Measurements from ENCODE around the gene CC2D2A.

Gene CC2D2A

GRCh38 chr4:15521442-15522039, 51.9 kb downstream of the CC2D2A start:
- DNase-seq = no peak

- no peak for DNase-seq
Observed at GRCh38 chr4:15525080-15525479, 55.4 kb downstream of the CC2D2A start.

DNA sequence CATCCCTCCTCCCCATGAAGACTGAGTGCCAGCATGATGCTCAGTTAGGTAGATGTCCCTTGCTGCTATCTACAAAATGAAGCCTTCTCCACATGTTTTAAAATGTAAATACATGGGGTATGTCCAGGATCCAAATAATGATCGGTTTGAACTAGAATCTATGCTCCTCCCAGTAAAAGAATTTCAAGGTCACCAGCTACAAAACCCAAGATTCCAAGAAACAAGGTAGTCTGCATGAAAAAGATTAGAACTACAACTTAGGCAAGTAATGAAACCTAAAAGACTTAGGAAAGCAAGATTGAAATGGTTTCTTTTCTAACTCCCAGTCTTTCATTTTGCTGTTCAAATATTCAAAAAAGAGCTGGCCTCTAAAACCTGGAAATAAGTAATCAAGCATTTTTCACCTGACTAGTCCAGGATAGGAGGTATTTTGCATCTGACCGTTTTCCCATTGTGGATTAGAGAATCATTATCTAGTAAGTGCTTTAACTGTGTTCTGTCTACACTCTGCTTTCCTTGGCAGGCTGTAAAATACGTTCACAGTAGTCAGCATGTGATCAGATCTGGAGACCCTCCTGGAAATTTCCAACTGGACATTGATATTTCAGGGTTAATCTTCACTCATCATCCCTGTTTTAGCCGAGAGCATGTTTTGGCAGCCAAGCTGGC, 57.4 kb downstream of the CC2D2A start:
- DNase-seq = no peak

GRCh38 chr4:15531792-15532191, 62.1 kb downstream of the CC2D2A start:
- no peak for DNase-seq

GRCh38 chr4:15533817-15534216, 64.1 kb downstream of the CC2D2A start:
- no peak for DNase-seq

DNA sequence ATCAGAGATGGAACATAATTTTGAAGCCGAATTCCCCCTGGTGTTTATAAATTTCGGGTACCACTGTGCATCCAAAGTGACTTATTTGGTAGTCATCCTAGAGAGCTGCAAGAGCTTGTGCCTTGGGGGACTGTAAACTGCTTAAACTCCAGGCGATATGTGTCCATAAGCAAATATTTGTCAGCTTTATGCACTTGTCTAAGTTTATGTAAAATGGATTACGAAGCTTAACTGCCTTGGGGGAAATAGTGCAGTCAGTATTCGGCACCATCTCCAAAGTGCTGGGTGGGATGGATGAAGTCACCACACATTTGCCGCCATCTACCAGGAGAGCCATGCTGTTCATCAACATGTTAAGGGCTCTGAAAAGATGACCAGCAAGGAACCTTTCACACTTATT, 65.9 kb downstream of the CC2D2A start:
- DNase-seq = no peak

DNA sequence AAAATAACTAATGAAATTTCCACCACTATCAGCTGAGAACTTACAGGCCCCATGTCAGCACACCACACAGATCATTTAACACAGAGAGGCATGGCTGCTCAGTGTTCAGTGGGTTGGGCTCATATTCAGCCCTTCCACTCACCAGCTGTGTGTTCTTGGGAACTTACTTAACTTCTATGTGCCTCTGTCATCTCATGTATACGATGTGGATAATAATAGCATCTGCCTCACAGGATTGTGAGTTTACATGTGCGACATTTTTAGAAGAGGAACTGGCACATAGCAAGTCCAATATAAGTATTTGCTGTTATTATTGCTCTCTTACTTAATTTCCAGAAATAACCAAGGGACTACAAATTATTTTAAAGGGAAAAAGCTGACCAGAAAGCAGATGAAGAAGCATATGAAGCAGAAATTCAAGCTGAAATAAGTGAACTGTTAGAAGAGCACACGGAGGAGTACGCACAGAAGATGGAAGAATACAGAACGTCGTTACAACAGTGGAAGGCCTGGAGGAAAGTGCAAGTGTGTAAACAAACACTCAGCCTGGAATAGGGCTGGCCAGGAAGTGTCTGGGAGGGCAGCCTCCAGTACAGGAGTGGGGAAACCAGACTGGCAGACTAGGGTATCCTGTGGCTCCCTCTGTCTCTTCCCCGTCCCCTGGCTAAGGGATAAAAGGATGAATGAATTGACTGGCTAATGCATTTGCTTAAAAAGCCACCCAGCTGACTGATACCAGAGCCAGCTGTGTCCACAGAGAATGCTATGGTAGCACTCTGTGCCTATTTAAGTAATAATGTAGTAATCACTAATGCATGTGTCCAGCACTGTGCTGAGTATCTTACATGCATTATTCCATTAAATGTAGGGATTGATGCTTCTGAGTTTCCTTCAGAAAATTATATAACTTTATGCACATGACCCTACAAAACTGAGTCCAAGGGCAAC, 67.1 kb downstream of the CC2D2A start:
- no peak for DNase-seq

DNA sequence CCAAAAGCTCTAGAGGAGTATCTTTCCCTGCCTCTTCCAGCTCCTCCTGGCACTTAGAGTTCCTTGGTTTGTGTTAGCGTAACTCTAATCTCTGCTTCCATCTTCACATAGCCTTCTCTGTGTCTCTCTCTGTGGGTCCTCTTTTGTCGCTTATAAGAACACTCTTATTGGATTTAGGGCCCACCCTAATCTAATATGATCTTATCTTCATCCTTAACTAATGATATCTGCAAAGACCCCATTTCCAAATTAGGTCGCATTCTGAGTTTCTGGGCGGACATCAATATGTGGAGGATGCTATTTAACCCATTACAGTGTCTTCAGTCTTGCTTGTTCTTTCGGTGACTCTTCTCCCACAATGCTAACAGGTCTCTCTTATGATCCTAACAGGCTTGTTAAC, 72.3 kb downstream of the CC2D2A start:
- no peak for DNase-seq

DNA sequence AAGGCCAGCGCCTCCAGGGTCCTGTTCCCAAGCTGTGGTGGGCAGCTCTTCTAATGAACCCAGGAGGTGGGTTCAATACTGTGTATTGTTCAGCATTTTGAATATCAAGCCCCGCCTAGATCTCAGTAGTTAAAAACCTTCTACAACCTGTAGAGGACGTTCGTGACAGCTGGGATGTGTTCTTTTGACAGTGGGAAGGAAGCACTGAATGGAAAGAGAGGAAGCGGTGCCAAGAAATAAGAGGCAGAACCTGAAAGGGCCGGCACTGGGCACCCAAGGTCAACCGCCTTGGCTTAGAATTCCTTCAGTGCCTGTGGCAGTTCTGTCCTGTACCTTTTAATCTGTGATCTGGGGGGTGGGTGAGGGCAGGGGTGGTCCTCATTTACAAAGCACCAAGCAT, 73.1 kb downstream of the CC2D2A start:
- no peak for DNase-seq

DNA sequence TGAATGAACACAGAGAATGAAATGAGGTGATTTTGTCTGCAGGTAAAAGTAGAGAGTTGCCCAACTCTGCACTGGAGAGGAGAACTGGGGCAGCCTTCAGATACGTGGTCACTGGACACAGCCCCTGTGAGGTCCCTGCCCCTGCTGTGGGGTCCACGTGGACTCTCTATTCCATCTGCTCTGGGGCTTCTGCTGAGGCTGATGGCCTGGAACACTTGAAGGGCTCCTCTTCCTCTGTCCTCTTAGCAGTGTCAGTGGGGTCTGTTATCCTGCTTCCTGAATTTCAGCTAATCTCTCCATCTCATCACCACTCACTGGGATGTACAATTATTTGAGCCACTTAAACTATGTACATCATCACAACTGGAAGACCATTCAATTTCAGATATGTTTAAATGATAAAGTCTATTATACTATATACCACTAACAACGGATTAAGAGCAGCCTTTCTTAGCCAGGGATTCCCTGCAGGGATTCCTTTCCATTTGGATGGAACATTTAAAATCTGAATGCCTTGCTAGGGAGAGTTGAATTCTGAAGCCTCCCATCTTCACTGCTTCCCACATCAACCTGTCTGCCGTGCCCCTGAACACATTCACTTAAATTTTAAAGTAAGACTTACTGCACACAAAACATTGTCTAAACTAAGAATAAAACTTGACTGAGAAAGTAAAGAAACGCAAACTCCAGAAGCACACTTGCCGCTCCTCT, 74.0 kb downstream of the CC2D2A start:
- no peak for DNase-seq

GRCh38 chr4:15544248-15544729, 74.6 kb downstream of the CC2D2A start:
- no peak for DNase-seq

DNA sequence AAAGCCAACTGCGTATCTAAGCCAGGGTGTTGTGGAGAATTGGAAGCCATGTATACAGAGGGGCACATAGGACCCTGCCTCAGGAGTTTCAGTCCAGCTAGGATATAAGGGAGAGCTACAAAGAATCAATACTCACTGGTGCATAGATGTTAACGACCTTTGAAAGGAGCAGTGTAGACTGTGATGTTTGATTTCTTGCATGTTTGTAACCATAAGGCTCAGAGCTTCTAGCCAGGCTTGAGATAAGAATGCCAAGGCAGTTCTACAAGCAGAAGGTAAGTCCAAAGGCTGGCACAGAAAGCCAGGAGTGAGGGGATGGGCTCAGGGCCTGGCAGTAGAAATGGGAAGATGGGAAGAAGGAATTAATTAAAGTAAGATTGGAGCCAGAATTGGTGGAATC, 75.7 kb downstream of the CC2D2A start:
- DNase-seq = no peak

GRCh38 chr4:15547392-15547791, 77.7 kb downstream of the CC2D2A start:
- DNase-seq = no peak

- DNase-seq = no peak
Observed at GRCh38 chr4:15550491-15550890, 80.8 kb downstream of the CC2D2A start.

DNA sequence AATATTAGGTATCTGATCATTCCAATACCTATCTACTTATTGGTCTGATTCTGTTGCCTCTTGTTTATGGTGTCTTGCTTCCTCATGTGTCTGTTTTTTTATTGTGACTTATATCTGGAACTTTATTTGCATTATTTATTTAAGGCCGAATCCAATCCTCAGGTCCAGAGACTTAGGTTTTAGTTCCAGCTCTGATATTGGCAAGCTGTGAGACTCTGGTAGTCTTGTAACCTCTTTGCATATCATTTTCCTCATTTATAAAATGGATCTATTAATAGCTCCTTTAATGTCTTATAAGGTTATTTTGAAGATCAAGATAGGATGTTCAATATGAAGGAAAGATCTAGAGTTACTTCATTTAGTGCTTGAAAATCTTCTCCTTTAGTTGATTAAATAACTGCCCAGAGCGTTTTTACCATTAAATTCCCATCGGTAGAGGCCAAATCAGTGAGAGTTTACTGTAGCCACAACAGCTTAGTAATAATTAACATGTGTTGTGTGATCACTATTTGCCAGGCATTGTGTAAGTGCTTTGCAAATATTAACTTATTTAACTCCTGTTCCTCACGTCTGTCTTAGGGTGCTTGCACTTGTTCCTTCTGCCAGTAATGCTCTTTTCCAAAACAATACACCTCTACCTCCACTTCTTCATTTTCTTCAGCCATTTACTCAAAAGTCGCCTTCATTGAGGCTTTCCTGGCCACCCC, 82.2 kb downstream of the CC2D2A start:
- DNase-seq = no peak

- no peak for DNase-seq
Observed at GRCh38 chr4:15552557-15553362, 83.1 kb downstream of the CC2D2A start.

DNA sequence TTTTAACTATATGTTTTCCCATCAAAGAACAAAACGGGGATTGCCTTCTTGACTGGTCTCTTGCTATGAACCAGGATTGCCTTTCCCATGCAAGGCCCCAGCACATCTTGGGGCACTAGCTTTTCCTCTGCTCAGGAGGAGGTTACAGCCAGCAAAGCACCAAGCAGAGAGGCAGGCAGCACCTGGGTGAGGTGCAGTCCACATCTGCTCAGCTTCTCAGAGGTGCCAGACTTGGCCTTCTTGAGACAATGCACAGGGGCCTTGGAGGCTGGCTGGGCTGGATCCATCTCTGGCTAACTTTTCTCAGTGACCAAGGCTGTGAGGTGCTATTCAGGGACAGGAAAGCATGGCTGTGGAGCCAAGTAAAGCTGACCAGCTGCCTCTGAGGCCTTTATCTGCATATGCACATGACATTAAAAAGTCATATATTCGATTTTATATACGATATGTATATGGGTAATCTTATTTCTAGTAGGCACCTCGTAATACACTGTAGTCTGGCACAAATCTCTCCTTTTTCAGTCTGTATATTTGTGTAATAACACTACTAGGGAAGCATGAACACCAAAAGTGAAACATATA, 86.9 kb downstream of the CC2D2A start:
- no peak for DNase-seq

DNA sequence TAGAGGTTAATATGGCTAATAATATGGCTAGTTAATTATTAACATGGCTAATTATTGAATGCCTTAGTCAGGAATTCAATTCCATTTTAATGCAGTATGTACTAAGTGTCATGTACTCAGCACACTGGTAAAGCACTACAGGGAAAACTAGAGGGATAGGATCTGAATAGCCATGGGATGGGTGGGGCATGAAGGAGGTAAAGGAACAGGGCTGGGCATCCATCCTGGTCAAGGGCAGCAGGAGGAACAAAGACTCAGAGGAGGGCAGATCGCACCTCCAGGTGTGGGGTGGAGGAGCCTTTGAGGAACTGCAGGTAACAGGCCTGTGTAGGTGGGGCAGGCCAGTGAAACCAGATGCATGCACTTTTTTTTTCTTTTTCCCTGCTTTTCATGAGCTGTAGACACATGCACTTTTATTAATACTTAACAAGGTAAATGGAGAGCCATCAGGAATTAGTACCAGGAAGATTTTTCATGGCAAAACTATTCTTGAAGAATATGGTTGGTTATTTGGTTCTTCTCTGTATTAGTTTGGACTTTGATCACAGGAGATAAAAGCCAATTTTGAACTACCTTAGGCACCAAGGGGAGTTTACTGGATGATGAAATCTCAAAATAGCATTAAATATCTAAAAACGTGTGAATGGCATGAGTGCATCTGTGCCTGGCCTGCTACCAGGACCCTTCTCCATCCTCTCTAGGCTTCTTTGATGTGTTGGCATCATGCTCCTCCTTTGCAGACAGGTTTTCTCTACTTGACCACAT, 88.3 kb downstream of the CC2D2A start:
- no peak for DNase-seq

DNA sequence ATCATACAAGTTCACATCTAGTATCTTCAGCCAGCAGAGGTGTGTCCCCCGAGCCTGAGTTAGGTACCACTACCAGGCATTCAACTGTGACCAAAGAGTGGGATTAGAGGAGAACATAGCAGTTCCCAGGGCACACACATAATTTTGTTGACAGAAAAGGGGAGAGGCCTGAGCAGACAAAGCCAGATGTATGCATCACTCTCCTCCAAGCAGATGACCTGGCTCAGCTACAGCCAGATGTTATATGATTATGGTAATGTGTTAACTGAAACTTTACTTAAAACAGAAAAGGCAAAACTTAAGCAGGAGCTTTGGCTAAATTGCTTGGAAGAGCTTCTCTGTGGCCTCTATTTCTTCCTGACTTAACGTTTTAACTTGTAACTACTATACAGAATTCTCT, 88.9 kb downstream of the CC2D2A start:
- DNase-seq = no peak

GRCh38 chr4:15562114-15562513, 92.4 kb downstream of the CC2D2A start:
- DNase-seq = no peak
